Measurements from ENCODE around the gene SERPINB12. TPM values are rescaled to one million over a fixed set of nuclear protein-coding genes. Genes with fewer than 3 reads are reported as not detected.
A peak's percentile ranks its signal among the peaks of the same experiment; 100 is the strongest.

Gene SERPINB12
- total RNA-seq, 4 donors from 2014 or later: 0.76 to 13.2 (median 1.5) TPM; not detected in 1

DNA sequence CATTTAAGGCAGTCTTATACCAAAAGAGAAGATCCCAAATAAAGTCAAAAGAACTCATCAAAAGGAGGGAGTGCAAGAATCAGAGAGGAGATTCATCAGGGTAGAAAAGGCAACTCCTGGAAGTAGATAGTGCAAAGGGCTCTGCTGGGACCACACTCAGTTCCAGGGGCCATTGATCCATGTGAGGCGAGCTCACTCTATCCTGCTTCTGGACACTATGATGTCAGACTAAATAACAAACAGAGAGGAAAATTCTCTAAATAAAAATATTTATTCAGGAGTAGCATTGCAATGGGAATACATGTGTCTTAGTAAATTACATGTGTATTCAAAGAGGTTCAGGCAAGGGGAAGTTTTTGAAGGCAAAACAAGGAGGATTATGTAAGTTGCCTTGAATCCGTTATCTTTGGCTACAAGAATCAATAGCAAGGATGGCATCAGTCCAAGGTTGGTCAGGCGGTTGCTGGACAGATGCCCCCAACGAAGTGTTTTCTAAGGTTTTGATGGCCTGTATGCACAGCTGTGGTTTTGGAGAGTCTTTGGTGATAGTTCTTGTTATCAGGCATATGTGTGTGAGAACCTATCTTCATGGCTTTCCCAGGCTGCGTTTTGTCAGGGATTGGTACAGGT, 13.2 kb upstream of the SERPINB12 start:
- no peak for DNase-seq
- no peaks in the 10 kb centered on the region for H3K27me3 ChIP-seq
- 79 to 80% methylated on average over 5 of the region's 5 CpGs for WGBS, 2 donors
- H3K36me3 ChIP-seq: no peaks in the 10 kb centered on the region
- no peaks in the 10 kb centered on the region for H3K9me3 ChIP-seq
- H3K4me3 ChIP-seq: no peak overlapping the region
- intact Hi-C loops (cut with DNase I): loop anchor here (10.0 kb wide), 1 partner anchor 316 kb away; no protein-coding TSS in a partner anchor
- no peak overlapping the region for H3K27ac ChIP-seq
- TF ChIP-seq, protein P1, sequence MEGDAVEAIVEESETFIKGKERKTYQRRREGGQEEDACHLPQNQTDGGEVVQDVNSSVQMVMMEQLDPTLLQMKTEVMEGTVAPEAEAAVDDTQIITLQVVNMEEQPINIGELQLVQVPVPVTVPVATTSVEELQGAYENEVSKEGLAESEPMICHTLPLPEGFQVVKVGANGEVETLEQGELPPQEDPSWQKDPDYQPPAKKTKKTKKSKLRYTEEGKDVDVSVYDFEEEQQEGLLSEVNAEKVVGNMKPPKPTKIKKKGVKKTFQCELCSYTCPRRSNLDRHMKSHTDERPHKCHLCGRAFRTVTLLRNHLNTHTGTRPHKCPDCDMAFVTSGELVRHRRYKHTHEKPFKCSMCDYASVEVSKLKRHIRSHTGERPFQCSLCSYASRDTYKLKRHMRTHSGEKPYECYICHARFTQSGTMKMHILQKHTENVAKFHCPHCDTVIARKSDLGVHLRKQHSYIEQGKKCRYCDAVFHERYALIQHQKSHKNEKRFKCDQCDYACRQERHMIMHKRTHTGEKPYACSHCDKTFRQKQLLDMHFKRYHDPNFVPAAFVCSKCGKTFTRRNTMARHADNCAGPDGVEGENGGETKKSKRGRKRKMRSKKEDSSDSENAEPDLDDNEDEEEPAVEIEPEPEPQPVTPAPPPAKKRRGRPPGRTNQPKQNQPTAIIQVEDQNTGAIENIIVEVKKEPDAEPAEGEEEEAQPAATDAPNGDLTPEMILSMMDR (IDR thresholded peaks at IDR 0.05): no peak
- TF ChIP-seq POLR2A (IDR thresholded peaks at IDR 0.05): no peak
- peaks cover 0 to 14% (median 0%) of the 10 kb centered on the region in 3 donors for H3K4me1 ChIP-seq

DNA sequence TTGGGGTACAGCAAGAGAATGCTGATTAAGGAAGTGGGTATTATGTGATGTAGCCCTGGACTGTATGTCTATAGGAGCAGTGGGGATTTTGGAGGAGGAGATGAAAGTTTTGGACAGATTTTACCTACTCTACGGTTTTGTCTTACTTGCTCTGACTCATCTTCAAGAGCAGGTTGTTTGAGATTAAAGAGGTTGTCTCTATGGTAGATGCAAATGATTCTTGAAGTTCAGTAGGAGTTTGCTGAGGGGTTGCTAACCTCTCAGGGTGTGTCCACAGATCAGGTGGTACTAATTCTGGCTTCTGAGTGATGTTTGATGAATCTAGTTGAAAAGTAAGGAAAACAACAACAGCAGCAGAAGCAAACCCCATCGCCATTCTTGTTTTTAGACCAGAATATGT, 9.7 kb upstream of the SERPINB12 start:
- H3K36me3 ChIP-seq: no peaks in the 10 kb centered on the region
- no peaks in the 10 kb centered on the region for H3K9me3 ChIP-seq
- TF ChIP-seq, protein P1 (IDR thresholded peaks at IDR 0.05): no peak
- no peak for TF ChIP-seq POLR2A (IDR thresholded peaks at IDR 0.05)
- peaks cover 0 to 27% (median 0%) of the 10 kb centered on the region in 3 donors for H3K4me1 ChIP-seq
- WGBS, 2 donors: 65 to 72% methylated on average over 2 of the region's 2 CpGs
- intact Hi-C loops (cut with DNase I): no loop called here
- H3K27ac ChIP-seq: peak overlapping the region in 3 of 4 donors; percentile 28 to 86 (median 83)
- no peak for DNase-seq
- no peak overlapping the region for H3K4me3 ChIP-seq
- no peaks in the 10 kb centered on the region for H3K27me3 ChIP-seq

DNA sequence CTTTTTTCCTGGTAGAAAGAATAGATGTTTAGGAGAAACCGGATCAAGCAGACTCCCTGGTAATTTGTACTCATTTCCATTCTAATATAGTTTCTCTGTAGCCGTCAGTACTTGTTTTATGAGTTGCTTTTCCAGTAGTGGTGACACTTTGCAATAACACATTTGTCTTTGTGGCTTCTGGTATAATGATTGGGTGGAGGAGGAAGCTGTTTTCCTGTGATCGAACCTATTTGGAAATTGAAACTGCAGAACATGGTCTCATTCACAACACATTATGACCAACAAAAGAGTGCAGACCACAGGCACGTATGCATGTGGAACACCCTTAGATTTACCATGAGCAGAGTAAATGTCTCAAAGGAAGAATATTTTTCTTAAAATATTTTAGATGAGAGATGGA, 7.6 kb upstream of the SERPINB12 start:
- H3K4me3 ChIP-seq: no peak overlapping the region
- H3K9me3 ChIP-seq: no peaks in the 10 kb centered on the region
- H3K4me1 ChIP-seq: peaks cover 0 to 27% (median 0%) of the 10 kb centered on the region in 3 donors
- 29 to 41% methylated on average over 4 of the region's 4 CpGs for WGBS, 2 donors
- no peaks in the 10 kb centered on the region for H3K36me3 ChIP-seq
- H3K27ac ChIP-seq: peak overlapping the region in 3 of 4 donors; percentile 69 to 86 (median 83)
- DNase-seq: no peak
- intact Hi-C loops (cut with DNase I): no loop called here
- no peaks in the 10 kb centered on the region for H3K27me3 ChIP-seq
- no peak for TF ChIP-seq POLR2A (IDR thresholded peaks at IDR 0.05)
- TF ChIP-seq, protein P1 (IDR thresholded peaks at IDR 0.05): no peak

DNA sequence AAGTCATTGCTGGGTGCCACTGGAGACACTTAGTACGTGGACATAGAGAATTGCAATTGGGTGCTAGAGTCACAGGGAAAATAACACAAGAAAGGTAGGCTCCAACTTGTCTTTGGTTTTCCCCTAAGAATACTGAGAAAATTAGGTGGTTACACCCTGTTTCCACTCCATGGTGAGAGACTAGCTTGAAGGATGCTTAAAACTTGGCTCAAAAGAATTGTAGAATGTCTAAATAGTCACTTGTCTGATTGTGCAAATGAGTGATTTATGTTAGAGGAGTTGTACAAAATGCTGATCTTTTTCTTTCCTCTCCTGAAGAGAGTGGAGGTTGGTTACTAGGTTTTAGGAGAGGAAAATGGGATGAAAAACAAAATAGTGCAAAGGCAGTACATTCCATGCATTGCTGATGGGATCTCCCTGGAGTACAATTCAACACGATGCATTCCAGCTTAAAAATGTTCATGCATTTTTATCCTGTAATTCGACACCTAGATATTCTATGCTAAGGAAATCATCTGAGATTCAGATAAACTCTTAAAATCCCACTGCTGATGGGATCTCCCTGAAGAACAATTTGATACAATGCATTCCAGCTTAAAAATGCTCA, 2.2 kb upstream of the SERPINB12 start:
- DNase-seq: no peak
- 33 to 40% methylated on average over 3 of the region's 3 CpGs for WGBS, 2 donors

DNA sequence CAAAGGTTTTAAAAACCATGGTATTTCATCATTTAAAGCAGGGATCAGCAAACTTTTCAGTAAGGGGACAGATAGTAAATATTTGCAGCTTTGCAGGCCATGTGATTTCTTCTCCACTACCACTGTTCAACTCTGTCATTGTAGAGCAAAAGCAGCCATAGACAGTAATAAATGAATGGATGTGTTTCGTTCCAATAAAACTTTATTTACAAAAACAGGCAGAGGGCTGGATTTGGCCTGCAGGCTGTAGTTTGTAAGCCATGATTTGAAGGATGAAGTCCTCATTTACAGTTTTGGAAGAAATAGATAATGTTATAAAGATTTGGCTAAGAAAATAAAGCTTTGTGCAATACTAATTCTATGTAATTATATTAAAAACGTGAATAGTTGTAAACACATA, 1.8 kb downstream of the SERPINB12 start:
- no peak for DNase-seq
- Histone ChIP-seq H3K27me3 (no peaks in the 10 kb centered on the region), H3K9me3 (no peaks in the 10 kb centered on the region), H3K36me3 (no peaks in the 10 kb centered on the region), H3K27ac (no peak overlapping the region), H3K4me1 (no peaks in the 10 kb centered on the region), H3K4me3 (no peak overlapping the region)
- TF ChIP-seq POLR2A (IDR thresholded peaks at IDR 0.05): no peak
- TF ChIP-seq, protein P1 (IDR thresholded peaks at IDR 0.05): no peak
- intact Hi-C loops (cut with DNase I): no loop called here
- 68 to 83% methylated on average over 2 of the region's 2 CpGs for WGBS, 2 donors

More for the DNA sequence above, 2.2 kb upstream of the SERPINB12 start:
- intact Hi-C loops (cut with DNase I): no loop called here
- no peaks in the 10 kb centered on the region for H3K9me3 ChIP-seq
- H3K36me3 ChIP-seq: no peaks in the 10 kb centered on the region
- peaks cover 0 to 3% (median 0%) of the 10 kb centered on the region in 3 donors for H3K4me1 ChIP-seq
- no peak overlapping the region for H3K4me3 ChIP-seq
- TF ChIP-seq POLR2A (IDR thresholded peaks at IDR 0.05): no peak
- TF ChIP-seq, protein P1 (IDR thresholded peaks at IDR 0.05): no peak
- H3K27ac ChIP-seq: no peak overlapping the region
- H3K27me3 ChIP-seq: no peaks in the 10 kb centered on the region
